Left renal pelvis (tissue), 4 donors: ENCODE measurements around the gene BCL2A1. TPM values are rescaled to one million over a fixed set of nuclear protein-coding genes. Genes with fewer than 3 reads are reported as not detected.
"Not testable (repeated sequence)": the region's sequence is repeated elsewhere in the genome, so short reads cannot be mapped to it uniquely, and the experiment has no call there.

Experiments
- DNase-seq, 4 donors: peaks; one replicate each; pipeline ENCODE4 v3.0.0-alpha.2; 2013; ENCODE audit warnings: low read depth in 4 of 4, low spot score in 3 of 4
- polyA plus RNA-seq, 4 donors: library from polyadenylated mRNA; unstranded; fragments of 120-200 nt; gene quantifications; one replicate each; pipeline ENCODE4 v1.2.1, GENCODE V29; 2013; ENCODE audit not compliant: insufficient read length in 4 of 4

Gene BCL2A1
- polyA plus RNA-seq, 4 donors, result 0.21 to 6.3 (median 0.23) TPM; not detected in 1

- no peak for DNase-seq
Observed at GRCh38 chr15:79964232-79964805, 6.7 kb downstream of the BCL2A1 start.

DNA sequence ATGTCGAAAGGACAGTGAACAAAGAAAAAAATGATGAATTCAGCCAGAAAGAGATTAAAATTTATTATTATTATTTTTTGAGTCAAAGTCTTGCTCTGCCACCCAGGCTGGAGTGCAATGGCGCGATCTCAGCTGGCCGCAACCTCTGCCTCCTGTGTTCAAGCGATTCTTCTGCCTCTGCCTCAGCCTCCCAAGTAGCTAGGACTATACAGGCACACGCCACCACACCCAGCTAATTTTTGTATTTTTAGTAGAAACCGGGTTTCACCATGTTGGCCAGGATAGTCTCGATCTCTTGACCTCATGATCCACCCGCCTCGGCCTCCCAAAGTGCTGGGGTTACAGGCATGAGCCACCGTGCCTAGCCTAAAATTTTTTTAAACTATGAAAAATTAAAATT lies 8.1 kb downstream of the BCL2A1 start:
- not testable (repeated sequence) for DNase-seq

DNA sequence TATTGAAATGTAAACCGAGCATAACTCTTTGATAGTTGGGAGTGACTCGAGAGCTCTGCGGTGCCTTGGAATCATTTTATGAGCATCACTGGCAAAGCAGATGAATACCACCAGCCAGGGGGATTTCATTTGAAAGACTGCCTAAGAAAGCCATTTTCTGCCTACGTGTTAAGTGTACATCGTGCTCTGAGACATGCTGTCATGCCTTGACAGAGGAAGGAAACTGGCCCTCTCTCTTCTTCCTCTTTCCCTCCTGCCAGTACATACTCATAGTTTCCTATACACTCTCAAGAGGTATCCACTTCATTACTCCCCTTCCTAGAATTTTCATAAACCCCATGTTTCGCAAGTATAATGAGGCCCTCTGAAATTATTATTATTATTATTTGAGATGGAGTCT lies 8.8 kb downstream of the BCL2A1 start:
- no peak for DNase-seq

- no peak for DNase-seq
Observed at GRCh38 chr15:79960502-79961212, 10.3 kb downstream of the BCL2A1 start.

DNA sequence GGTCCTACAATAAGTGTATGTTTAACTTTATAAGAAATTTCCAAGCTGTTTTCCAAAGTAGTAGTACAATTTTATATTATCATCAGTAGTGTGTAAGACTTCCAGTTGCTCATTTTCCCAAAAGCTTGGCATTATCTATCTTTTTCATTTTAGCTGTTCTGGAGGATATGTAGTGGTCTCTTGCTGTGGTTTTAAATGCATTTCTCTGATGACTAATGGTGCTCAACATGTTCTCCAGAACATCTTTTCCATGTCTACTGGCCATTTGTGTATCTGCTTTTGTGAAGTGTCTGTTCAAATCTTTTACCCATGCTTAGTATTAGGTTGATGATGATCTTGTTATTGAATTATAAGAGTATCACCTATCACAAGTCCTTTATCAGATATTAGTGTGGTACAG lies 13.3 kb downstream of the BCL2A1 start:
- DNase-seq, result no peak

GRCh38 chr15:79956354-79956939 lies 14.5 kb downstream of the BCL2A1 start:
- DNase-seq, result no peak

DNA sequence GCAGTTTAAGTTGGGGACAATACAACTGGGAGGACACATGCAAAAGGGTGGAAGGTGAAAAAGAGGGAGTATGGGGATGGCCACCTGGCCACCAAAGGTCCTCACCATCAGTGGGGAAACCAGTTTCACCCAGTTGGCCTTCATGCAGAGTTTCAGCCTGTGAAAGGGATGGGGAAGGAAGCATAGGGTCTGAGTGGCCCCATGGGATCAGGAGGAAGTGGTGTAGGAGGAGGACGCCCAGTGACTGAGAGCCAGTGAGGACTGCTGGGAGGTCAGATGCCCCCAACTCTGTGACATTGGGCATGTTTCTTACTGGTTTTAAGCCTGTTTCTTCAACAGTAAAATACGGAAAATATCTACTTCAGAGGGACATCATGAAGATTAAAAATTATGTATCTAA lies 16.3 kb downstream of the BCL2A1 start:
- no peak for DNase-seq

GRCh38 chr15:79953951-79954444 lies 17.0 kb downstream of the BCL2A1 start:
- no peak for DNase-seq

GRCh38 chr15:79952329-79952728 lies 18.7 kb downstream of the BCL2A1 start:
- DNase-seq, result no peak

GRCh38 chr15:79950247-79950646 lies 20.7 kb downstream of the BCL2A1 start:
- no peak for DNase-seq

DNA sequence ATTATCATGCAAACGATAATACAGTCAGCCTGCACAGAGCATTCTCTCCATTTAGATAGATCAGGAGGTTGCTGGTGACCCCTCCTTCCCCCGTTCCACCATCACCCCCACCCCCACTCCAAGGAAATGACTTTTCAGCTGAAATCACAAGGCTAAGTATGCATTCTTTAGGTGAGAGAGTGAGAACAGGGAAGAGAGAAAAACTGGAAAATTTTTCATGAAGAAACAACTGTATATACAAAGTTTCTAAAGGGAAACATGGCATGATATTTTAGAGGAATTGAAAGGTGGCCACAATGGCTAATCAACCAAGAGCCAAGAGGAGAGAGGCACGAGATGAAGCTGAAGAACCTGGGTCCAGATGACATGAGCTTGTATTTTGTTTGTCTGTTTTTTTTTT lies 22.2 kb downstream of the BCL2A1 start:
- no peak for DNase-seq

GRCh38 chr15:79948095-79948695 lies 22.8 kb downstream of the BCL2A1 start:
- DNase-seq, result no peak

DNA sequence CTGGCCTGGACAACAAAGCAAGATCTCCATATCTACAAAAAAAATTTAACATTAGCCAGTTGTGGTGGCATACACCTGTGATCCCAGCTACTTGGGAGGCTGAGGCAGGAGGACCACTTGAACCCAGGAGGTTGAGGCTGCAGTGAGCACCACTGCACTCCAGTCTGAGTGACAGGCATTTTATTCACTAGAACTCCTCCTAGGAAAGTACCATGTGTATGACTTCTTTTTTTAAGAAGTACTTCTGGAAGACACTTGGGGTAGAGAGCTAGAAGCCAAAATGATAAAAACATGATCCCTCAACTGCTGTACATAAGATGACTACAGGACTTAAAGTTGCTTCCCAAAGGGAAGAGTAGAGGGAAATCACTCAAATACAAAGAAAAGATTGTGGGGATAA lies 24.0 kb downstream of the BCL2A1 start:
- DNase-seq, result no peak

DNA sequence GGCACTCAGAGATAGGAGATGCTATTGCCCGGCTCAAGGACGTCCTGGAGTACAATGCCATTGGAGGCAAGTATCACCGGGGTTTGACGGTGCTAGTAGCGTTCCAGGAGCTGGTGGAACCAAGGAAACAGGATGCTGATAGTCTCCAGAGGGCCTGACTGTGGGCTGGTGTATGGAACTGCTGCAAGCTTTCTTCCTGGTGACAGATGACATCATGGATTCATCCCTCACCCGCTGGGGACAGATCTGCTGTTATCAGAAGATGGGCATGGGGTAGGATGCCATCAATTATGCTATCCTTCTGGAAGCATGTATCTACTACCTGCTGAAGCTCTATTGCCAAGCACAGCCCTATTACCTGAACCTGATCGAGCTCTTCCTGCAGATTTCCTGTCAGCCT lies 26.4 kb downstream of the BCL2A1 start:
- no peak for DNase-seq

DNA sequence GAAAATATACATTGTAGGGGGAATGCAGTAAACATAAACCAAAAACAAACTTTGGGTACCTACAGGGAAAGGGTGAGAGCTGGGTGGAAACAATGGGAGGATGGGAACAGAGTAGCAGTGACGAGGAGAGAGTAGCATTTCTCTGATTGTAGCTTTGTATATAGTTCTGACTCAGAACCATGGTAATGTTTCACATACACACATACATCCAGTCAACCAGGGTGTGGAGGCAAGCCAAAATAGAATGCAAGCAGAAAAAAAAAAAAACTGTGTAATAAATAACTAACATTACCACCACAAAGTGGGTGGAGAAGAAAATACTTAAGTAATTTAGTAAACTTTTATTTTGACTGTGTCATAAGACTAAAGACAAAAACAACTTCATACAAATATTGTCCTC lies 27.2 kb downstream of the BCL2A1 start:
- DNase-seq, result no peak

DNA sequence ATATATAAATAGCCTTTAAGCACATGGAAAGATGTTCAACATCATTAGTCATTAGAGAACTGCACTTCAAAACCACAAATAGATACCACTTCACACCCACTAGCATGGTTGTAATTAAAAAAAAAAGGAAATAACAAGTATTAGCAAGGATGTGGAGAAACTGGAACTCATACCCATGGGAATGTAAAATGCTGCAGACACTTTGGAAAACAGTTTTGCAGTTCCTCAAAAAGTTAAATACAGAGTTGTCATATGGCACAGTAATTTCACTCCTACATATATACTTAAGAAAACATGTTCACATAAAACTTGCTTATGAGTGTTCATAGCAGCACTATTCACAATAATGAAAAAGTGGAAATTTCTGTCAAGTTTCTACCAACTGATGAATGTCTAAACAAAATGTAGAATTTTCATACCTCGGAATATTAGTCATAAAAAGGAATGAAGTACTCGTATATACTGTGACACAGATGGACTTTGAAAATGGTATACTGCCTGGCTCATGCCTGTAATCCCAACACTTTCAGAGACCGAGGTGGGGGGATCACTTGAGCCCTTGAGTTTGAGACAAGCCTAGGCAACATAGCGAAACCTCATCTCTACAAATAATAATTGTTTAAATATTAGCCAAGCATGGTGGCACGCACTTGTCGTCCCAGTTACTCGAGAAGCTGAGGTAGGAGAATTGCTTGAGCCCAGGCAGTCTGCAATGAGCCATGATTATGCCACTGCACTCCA lies 28.1 kb downstream of the BCL2A1 start:
- DNase-seq, result no peak

GRCh38 chr15:79939399-79939798 lies 31.6 kb downstream of the BCL2A1 start:
- no peak for DNase-seq

- DNase-seq, result no peak
Observed at GRCh38 chr15:79938143-79938542, 32.9 kb downstream of the BCL2A1 start.

DNA sequence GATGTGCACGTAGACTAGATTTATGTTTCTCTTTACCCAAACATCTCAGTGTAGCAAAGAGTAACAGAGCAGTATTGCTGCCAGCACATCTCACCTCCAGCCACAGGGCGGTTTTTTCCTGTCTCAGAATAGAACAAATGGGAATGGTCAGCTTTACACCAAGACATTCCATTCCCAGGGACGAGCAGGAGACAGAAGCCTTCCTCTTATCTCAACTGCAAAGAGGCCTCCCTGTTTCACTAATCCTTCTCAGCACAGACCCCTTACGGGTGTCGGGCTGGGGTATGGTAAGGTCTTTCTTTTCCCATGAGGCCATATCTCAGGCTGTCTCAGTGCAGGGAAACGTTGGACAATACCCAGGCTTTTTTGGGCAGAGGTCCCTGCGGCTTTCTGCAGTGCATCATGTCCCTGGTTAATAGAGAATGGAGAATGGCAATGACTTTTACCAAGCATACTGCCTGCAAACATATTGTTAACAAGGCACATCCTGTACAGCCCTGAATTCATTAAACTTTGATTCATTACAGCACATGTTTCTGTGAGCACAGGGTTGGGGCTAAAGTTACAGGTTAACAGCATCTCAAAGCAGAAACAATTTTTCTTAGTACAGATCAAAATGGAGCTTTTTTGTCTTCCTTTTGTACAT lies 35.3 kb downstream of the BCL2A1 start:
- not testable (repeated sequence) for DNase-seq

- no peak for DNase-seq
Observed at GRCh38 chr15:79933231-79933630, 37.8 kb downstream of the BCL2A1 start.
